ES-I3 (cell line): Measurements from ENCODE around the gene MASP1.
A peak's percentile ranks its signal among the peaks of the same experiment; 100 is the strongest.

Experiments used
- H3K36me3 ChIP-seq: 2 replicates; pipeline ENCODE4 v1.6.1; 2013; ENCODE audit warnings: mild to moderate bottlenecking, low read length, control low read depth, moderate library complexity; ENCODE audit not compliant: insufficient read depth
- H3K4me1 ChIP-seq: 2 replicates; pipeline ENCODE4 v1.6.1; 2013; ENCODE audit warnings: mild to moderate bottlenecking, control low read depth, low read length; ENCODE audit not compliant: insufficient read depth
- H3K9ac ChIP-seq: 2 replicates; pipeline ENCODE4 v1.6.1; 2013; ENCODE audit warnings: low read depth, mild to moderate bottlenecking, low read length, moderate library complexity
- H3K9me3 ChIP-seq: 2 replicates; pipeline ENCODE4 v1.6.1; 2013; ENCODE audit warnings: mild to moderate bottlenecking, low read length, moderate library complexity; ENCODE audit not compliant: control insufficient read depth, insufficient read depth

The MASP1 gene

GRCh38 chr3:187291512-187292132, at the start of gene MASP1:
Gene MASP1 (minus strand): TSS chr3:187291737. CDS start chr3:187291632, 105 bp downstream.
- peaks cover 18% of the 10 kb centered on the region for H3K4me1 ChIP-seq
- H3K36me3 ChIP-seq = no peaks in the 10 kb centered on the region
- H3K9ac ChIP-seq = peak within 1 kb of the TSS; percentile 58
- H3K9me3 ChIP-seq = no peaks in the 10 kb centered on the region

- no peak overlapping the region for H3K9ac ChIP-seq
- no peaks in the 10 kb centered on the region for H3K36me3 ChIP-seq
- H3K4me1 ChIP-seq = no peaks in the 10 kb centered on the region
- H3K9me3 ChIP-seq = no peaks in the 10 kb centered on the region
Observed at GRCh38 chr3:187340578-187340977, 49.0 kb upstream of the MASP1 start.

- no peak overlapping the region for H3K9ac ChIP-seq
- H3K36me3 ChIP-seq = no peaks in the 10 kb centered on the region
- H3K4me1 ChIP-seq = 0 out of 2 replicates have a peak, but pooled peaks cover 6% of the 10 kb centered on the region
- H3K9me3 ChIP-seq = no peaks in the 10 kb centered on the region
Observed at GRCh38 chr3:187336322-187336721, 44.8 kb upstream of the MASP1 start.

GRCh38 chr3:187334904-187335303, 43.4 kb upstream of the MASP1 start:
- 0 out of 2 replicates have a peak, but pooled peaks cover 6% of the 10 kb centered on the region for H3K4me1 ChIP-seq
- no peaks in the 10 kb centered on the region for H3K9me3 ChIP-seq
- H3K9ac ChIP-seq = no peak overlapping the region
- no peaks in the 10 kb centered on the region for H3K36me3 ChIP-seq

GRCh38 chr3:187328691-187329090, 37.2 kb upstream of the MASP1 start:
- Histone ChIP-seq H3K36me3 (no peaks in the 10 kb centered on the region), H3K9me3 (no peaks in the 10 kb centered on the region), H3K9ac (no peak overlapping the region), H3K4me1 (no peaks in the 10 kb centered on the region)

DNA sequence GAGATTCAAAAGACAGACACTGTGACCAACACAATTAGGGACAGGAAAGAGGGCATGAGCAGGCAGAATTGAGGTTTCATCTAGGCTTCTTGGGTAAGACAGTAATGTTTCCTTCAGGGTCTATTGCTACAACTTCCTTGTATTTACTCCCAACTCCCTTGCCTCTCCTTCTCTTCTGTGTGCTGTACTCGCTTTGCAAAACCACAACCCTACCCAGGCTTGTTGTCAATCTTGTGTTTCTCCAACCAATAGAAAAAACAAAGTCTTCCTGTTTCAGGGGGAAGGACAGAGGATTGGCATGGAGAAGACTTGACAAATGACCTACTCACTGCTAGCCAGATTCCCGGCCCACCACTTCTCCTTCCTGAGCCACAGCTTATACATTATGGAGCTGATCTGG, 36.3 kb upstream of the MASP1 start:
- Histone ChIP-seq H3K4me1 (no peaks in the 10 kb centered on the region), H3K9ac (no peak overlapping the region), H3K9me3 (no peaks in the 10 kb centered on the region), H3K36me3 (no peaks in the 10 kb centered on the region)

- no peak overlapping the region for H3K9ac ChIP-seq
- H3K9me3 ChIP-seq = no peaks in the 10 kb centered on the region; the same call in 1 of the 2 replicates
- H3K4me1 ChIP-seq = no peaks in the 10 kb centered on the region
- H3K36me3 ChIP-seq = no peaks in the 10 kb centered on the region
Observed at GRCh38 chr3:187325632-187326031, 34.1 kb upstream of the MASP1 start.

DNA sequence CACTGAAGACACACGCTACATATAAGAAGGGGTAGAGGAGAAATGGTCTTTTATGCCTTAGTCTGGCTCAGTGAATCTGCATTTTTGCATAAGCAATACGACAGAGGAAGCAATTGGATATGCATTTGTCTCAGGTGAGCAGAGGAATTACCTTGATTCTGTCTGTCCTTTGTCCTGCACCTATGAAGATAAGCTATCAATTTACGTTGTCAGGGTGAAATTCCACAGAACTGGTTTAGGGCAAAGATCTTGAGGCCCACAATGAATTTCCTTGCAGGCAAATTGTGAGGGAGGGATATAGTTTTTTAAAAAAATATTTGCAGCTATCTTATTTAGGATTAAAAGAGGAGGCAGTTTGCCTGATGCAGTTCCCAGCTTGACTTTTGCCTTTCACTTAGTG, 31.6 kb upstream of the MASP1 start:
- no peak overlapping the region for H3K9ac ChIP-seq
- H3K36me3 ChIP-seq = no peaks in the 10 kb centered on the region
- no peaks in the 10 kb centered on the region; the same call in 1 of the 2 replicates for H3K9me3 ChIP-seq
- peaks cover 13% of the 10 kb centered on the region for H3K4me1 ChIP-seq

GRCh38 chr3:187322291-187322690, 30.8 kb upstream of the MASP1 start:
- Histone ChIP-seq H3K9ac (no peak overlapping the region), H3K4me1 (peaks cover 13% of the 10 kb centered on the region), H3K36me3 (no peaks in the 10 kb centered on the region), H3K9me3 (peaks cover 2% of the 10 kb centered on the region; the same call in 1 of the 2 replicates)

DNA sequence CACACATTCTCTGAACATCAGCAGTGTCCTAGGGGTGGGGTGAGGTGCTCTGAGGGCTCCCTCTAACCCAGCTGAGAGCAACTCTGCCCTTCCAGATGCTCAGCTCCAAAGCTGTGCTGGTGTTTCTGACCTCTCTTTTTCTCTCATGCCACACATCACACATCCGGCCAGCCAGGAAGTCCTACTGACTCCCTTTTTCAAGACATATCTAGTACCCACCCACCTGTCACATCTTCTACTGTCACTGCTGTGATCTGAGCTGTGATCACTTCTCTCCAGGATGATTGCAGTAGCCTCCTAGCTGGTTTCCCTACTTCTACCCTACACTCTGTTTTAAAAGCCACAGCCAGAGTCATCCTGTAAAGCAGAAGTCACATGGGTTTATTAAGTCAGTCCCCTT, 30.2 kb upstream of the MASP1 start:
- H3K36me3 ChIP-seq = no peaks in the 10 kb centered on the region
- H3K9ac ChIP-seq = no peak overlapping the region
- H3K4me1 ChIP-seq = peaks cover 13% of the 10 kb centered on the region
- H3K9me3 ChIP-seq = peaks cover 2% of the 10 kb centered on the region; the same call in 1 of the 2 replicates

DNA sequence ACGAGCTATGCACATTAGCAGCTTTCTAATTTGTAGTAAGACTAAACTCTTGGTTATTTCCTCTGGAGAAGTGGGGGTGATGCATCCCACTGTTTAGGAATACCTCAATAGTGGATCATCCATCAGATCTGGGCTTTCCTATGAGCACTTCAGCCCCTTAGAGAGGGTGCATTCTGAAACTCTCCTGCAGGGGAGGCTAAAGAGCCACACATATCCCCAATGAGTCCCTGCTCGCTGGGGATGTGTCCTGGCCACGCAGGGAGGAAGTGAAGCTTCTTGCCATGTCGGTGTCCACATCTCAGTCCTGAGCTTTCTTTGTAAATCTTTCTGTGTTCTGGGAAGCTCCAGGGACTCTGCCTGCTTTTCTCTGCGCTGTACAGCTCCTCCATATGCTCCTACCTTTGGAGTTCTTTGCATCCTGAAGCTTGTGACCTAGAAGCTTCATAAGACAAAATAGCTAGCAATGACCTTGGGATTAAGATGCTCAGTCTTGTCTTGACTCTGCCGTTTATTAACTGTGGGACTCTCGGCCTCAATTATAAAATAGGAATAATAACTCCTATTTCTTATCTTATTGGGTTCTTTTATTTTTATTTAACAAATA, 28.3 kb upstream of the MASP1 start:
- Histone ChIP-seq H3K36me3 (no peaks in the 10 kb centered on the region), H3K9me3 (peaks cover 2% of the 10 kb centered on the region; the same call in 1 of the 2 replicates), H3K4me1 (peaks cover 13% of the 10 kb centered on the region), H3K9ac (no peak overlapping the region)

DNA sequence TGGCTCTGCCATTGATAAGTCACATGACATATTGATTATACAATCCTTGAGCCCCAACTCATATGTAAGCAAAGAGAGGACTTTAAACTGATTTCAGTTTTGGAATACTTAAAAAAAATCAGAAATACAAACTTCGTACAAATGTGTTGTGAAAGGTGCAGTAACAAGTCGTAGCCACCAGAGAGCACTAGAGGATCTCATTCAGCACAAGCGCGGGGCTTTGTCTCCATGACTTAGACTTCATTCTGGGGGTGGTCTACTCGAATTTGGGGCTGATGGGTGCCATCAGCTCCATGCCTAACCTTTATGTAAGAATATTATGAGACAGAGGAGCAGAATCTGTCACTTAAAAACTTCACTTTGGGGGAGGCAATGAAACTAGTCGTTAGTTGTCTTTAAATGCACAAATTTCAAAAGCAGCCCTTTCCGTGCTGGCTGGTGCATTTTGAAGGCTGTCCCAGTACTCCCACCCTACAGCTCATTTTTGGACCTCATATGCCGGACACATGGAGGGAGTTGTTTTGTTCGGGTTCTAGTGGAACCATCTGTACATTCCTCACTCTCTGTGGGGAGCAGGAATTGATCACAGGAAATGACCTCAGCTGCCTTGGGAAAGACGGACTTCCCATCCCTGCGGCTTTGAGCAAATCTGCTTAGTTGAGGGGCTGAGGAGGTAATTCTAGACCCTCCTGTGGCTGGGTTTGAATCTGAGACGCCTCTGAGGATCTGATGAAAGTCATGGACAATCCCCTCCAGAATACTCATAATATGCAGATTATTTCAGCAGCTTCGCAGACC, 27.5 kb upstream of the MASP1 start:
- no peak overlapping the region for H3K9ac ChIP-seq
- peaks cover 2% of the 10 kb centered on the region; the same call in 1 of the 2 replicates for H3K9me3 ChIP-seq
- no peaks in the 10 kb centered on the region for H3K36me3 ChIP-seq
- peaks cover 13% of the 10 kb centered on the region for H3K4me1 ChIP-seq

DNA sequence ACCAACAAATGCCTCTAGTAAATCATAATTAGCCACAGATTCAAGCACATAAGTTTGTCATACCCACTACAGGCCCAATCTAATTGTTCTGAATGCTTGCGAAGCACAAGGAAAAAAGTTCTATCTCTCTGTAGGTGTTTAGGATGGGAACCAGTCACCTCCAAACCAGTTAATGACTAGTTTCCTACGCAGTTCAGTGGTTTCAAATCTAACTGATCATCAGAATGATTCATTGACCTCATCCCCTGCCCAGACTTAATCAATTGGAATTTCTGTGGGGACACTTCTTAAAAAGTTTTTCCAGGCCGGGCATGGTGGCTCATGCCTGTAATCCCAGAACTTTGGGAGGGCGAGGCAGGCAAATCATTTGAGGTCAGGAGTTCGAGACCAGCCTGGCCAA, 24.3 kb upstream of the MASP1 start:
- Histone ChIP-seq H3K9ac (no peak overlapping the region), H3K36me3 (no peaks in the 10 kb centered on the region), H3K4me1 (peaks cover 13% of the 10 kb centered on the region), H3K9me3 (peaks cover 2% of the 10 kb centered on the region; the same call in 1 of the 2 replicates)

DNA sequence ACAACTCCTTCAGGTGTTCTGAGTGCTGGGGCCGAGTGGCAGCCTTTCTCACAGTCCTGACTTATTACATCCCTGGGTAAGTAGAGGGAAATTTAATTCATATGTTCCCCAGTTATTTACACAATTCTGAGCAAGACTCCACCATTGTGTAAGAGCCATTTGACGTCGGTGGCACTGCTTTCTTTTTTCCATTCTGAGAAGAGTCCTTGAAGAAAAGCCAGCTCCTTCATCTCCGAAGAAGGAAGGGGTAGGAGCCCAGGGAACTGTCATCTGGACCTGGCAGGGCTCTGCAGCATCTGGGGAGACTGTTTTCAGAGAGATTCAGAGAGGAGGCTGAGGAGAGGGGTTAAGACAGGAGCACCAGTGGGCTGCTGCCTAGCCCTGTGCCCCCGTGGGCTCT, 22.6 kb upstream of the MASP1 start:
- Histone ChIP-seq H3K9ac (no peak overlapping the region), H3K36me3 (no peaks in the 10 kb centered on the region)

More for the DNA sequence above, 22.6 kb upstream of the MASP1 start:
- H3K9me3 ChIP-seq = peaks cover 2% of the 10 kb centered on the region
- peaks cover 3% of the 10 kb centered on the region for H3K4me1 ChIP-seq
